HCT116 (cell line): Measurements from ENCODE around the gene CALN1. TPM values are rescaled to one million over a fixed set of nuclear protein-coding genes. Genes with fewer than 3 reads are reported as not detected.

Source experiments
- ATAC-seq: fragments of 200-7000 bp; cut with Tn5 transposase; 2 replicates; pipeline ENCODE4 v1.9.1; 2020; ENCODE audit warnings: mild to moderate bottlenecking, moderate library complexity
- BruUV-seq: library from RNA; stranded (reverse); fragments of 400-500 nt; replicated peaks from 2 replicates; lab custom pipeline; 2021; lab: Mats Ljungman, UMichigan
- CTCF ChIA-PET: fragments of 300-600 bp; sonication (Branson Sonifier 250); formaldehyde crosslinking; loops from one replicate; lab custom pipeline; 2021; ENCODE audit warnings: antibody characterized with exemption; lab: Charles Lee
- POLR2A ChIA-PET: fragments of 300-600, 350-600 bp; sonication (Branson Sonifier 250); formaldehyde crosslinking; loops from one replicate; lab custom pipeline; 2021; ENCODE audit warnings: antibody characterized with exemption; lab: Charles Lee
- RAD21 ChIA-PET, 2 experiments: fragments of 300-600 bp; sonication (Branson Sonifier 250); formaldehyde crosslinking; loops; one replicate each; lab custom pipeline; 2023; ENCODE audit warnings: low total read pairs in 2 of 2; ENCODE audit not compliant: uncharacterized antibody in 2 of 2, unreplicated experiment in 2 of 2, low non-redundant PET in 1 of 2; lab: Charles Lee
- DNase-seq: peaks from one replicate; pipeline ENCODE4 v3.0.0-alpha.2; 2010; ENCODE audit warnings: low read depth, low spot score
- H2AFZ ChIP-seq: fragments of 200-600 bp; shearing (Covaris generic), sonication (generic); 2 replicates; pipeline ENCODE4 v1.6.1; 2017; ENCODE audit warnings: low read depth, mixed run types, mixed read lengths, antibody characterized with exemption, low read length; ENCODE audit not compliant: poor library complexity, severe bottlenecking
- H3K27ac ChIP-seq: 2 replicates; pipeline ENCODE4 v1.5.1; 2012; ENCODE audit warnings: low read depth, low read length
- H3K27me3 ChIP-seq: fragments of 200-600 bp; sonication (generic); 2 replicates; pipeline ENCODE4 v1.6.1; 2016; ENCODE audit warnings: mixed run types, low read length, mixed read lengths; ENCODE audit not compliant: insufficient read depth
- H3K36me3 ChIP-seq, 2 experiments: fragments of 200-500 bp in 1 of 2; fragments of 200-600 bp in 1 of 2; sonication (Bioruptor generic) in 1 of 2; sonication (generic) in 1 of 2; 2 replicates each; pipeline versions ENCODE4 v1.5.1 to v1.6.1; 2014 to 2016; ENCODE audit warnings: low read length in 2 of 2, inconsistent platforms in 1 of 2, mixed read lengths in 1 of 2, mixed run types in 1 of 2; ENCODE audit not compliant: insufficient read depth in 2 of 2, control insufficient read depth in 1 of 2
- H3K4me1 ChIP-seq, 2 experiments: fragments of 200-600 bp in 1 of 2; sonication (generic) in 1 of 2; 2 replicates each; pipeline versions ENCODE4 v1.5.1 to v1.6.1; 2012 to 2017; ENCODE audit warnings: low read length in 2 of 2, inconsistent platforms in 1 of 2, mild to moderate bottlenecking in 1 of 2, mixed read lengths in 1 of 2, mixed run types in 1 of 2, moderate library complexity in 1 of 2; ENCODE audit not compliant: insufficient read depth in 2 of 2, control insufficient read depth in 1 of 2
- H3K4me2 ChIP-seq: fragments of 200-600 bp; sonication (generic); 2 replicates; pipeline ENCODE4 v1.6.1; 2017; ENCODE audit warnings: mixed run types, low read length, mixed read lengths
- H3K4me3 ChIP-seq, 2 experiments: fragments of 200-600 bp in 1 of 2; sonication (generic) in 1 of 2; replicated peaks in 1 of 2; 2 replicates each; pipeline ENCODE4 v1.5.1; 2011 to 2016; ENCODE audit warnings: low read length in 2 of 2, control low read depth in 1 of 2, low read depth in 1 of 2, mild to moderate bottlenecking in 1 of 2, mixed read lengths in 1 of 2, mixed run types in 1 of 2
- H3K79me2 ChIP-seq: fragments of 200-600 bp; sonication (generic); 2 replicates; pipeline ENCODE4 v1.6.1; 2017; ENCODE audit warnings: mild to moderate bottlenecking, mixed run types, low read length, moderate library complexity, mixed read lengths; ENCODE audit not compliant: insufficient read depth
- H3K9ac ChIP-seq: fragments of 200-600 bp; sonication (generic); 2 replicates; pipeline ENCODE4 v1.6.1; 2016; ENCODE audit warnings: low read length, mixed read lengths
- H3K9me2 ChIP-seq: fragments of 200-600 bp; sonication (generic), shearing (Covaris generic); 2 replicates; pipeline ENCODE4 v1.6.1; 2017; ENCODE audit warnings: mixed run types, mild to moderate bottlenecking, moderate library complexity; ENCODE audit not compliant: insufficient read depth
- H3K9me3 ChIP-seq, 2 experiments: fragments of 200-500 bp in 1 of 2; fragments of 200-600 bp in 1 of 2; sonication (Bioruptor generic) in 1 of 2; sonication (generic) in 1 of 2; 2 replicates each; pipeline ENCODE4 v1.6.1; 2014 to 2017; ENCODE audit warnings: low read length in 2 of 2, mixed read lengths in 2 of 2, inconsistent platforms in 1 of 2, low read depth in 1 of 2, mild to moderate bottlenecking in 1 of 2, mixed run types in 1 of 2, moderate library complexity in 1 of 2; ENCODE audit not compliant: control insufficient read depth in 1 of 2, insufficient read depth in 1 of 2
- H4K20me1 ChIP-seq: fragments of 200-600 bp; sonication (generic), shearing (Covaris generic); 2 replicates; pipeline ENCODE4 v1.6.1; 2017; ENCODE audit warnings: mixed run types, mild to moderate bottlenecking, moderate library complexity; ENCODE audit not compliant: insufficient read depth
- FOSL1 ChIP-seq: IDR thresholded peaks from 2 replicates; pipeline ENCODE4 v1.6.1; 2012; ENCODE audit warnings: low read depth
- MAX ChIP-seq: IDR thresholded peaks from 2 replicates; pipeline ENCODE4 v1.6.1; 2012
- POLR2A ChIP-seq: IDR thresholded peaks from 2 replicates; pipeline ENCODE4 v1.7.0; 2011; ENCODE audit warnings: borderline replicate concordance; ENCODE audit not compliant: insufficient read depth, insufficient read length; ENCODE audit errors: extremely low read depth
- RAD21 ChIP-seq: IDR thresholded peaks from 2 replicates; pipeline ENCODE4 v1.6.1; 2012; ENCODE audit warnings: low read depth, mild to moderate bottlenecking
- SP1 ChIP-seq: IDR thresholded peaks from 2 replicates; pipeline ENCODE4 v1.6.1; 2012; ENCODE audit warnings: low read depth
- YY1 ChIP-seq: IDR thresholded peaks from 2 replicates; pipeline ENCODE4 v1.6.1; 2011; ENCODE audit warnings: low read length, low read depth, moderate library complexity, mild to moderate bottlenecking; ENCODE audit not compliant: insufficient replicate concordance; ENCODE audit errors: extremely low read depth
- ZNF274 ChIP-seq: fragments of 200-500 bp; sonication (Bioruptor generic); IDR thresholded peaks from 2 replicates; pipeline ENCODE4 v1.6.1; 2014; ENCODE audit warnings: mild to moderate bottlenecking, low read depth, low read length, inconsistent platforms
- intact Hi-C: fragments of 100-400 bp; cut with micrococcal nuclease; formaldehyde crosslinking; loops from 2 replicates; pipeline ENCODE4 v1.10.0; 2022
- total RNA-seq: library from RNA; stranded (reverse); gene quantifications from one replicate; pipeline ENCODE4 v1.2.1, GENCODE V29; 2021; ENCODE audit not compliant: unreplicated experiment

Gene CALN1
- total RNA-seq, 1 experiment from 2014 or later = 0.17 TPM

DNA sequence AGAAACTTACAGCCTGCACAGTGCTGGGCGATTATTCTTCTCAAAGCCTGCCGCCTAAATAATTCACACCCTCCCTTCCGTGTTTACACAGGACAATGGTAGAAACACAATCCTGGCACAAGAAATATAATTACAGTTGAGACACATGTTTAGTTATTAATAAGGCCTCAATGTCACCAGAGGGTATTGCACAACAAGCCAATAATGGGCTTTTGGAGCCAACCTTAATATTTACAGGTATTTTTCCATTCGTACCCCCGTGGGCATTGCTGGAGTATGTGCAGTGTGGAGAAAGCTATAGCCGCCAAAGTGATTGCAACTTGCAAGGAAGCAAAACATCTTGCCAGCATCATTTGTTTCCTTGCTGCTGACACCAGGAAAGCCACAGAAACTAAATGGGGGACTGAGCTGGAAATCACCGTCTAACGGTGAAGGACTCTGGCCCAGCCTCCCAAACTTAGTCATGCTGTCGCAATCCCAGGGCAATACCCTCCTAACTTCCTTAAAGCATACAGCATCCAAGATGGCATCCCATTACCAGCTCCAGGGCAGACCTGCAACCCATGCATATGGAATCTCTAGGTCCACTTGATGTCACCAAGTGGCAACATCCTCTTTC lies 8.6 kb downstream of the CALN1 start:
- ChIA-PET RAD21 (no interaction called here), CTCF (no interaction called here), POLR2A (no interaction called here)
- Histone ChIP-seq H3K4me2 (no peak overlapping the region), H3K4me1 (no peaks in the 10 kb centered on the region), H3K79me2 (no peaks in the 10 kb centered on the region), H2AFZ (no peak overlapping the region), H3K9ac (no peak overlapping the region), H4K20me1 (no peaks in the 10 kb centered on the region), H3K4me3 (no peak overlapping the region), H3K36me3 (no peaks in the 10 kb centered on the region), H3K9me2 (no peaks in the 10 kb centered on the region), H3K27me3 (peaks cover 11% of the 10 kb centered on the region; the same call in 1 of the 2 replicates), H3K9me3 (no peaks in the 10 kb centered on the region), H3K27ac (no peak overlapping the region)
- ATAC-seq (no peak), DNase-seq (no peak)
- TF ChIP-seq ZNF274 = no peak
- TF ChIP-seq YY1 = no peak
- TF ChIP-seq POLR2A = no peak
- no peak for TF ChIP-seq SP1
- TF ChIP-seq MAX = no peak
- no peak for TF ChIP-seq RAD21
- intact Hi-C loops = no loop called here
- BruUV-seq = no TSS peak

GRCh38 chr7:72394016-72394415 lies 18.1 kb downstream of the CALN1 start:
- Histone ChIP-seq H3K9me3 (no peaks in the 10 kb centered on the region), H3K4me2 (no peak overlapping the region), H3K9ac (no peak overlapping the region), H2AFZ (no peak overlapping the region), H3K27me3 (peaks cover 32% of the 10 kb centered on the region), H3K4me1 (no peaks in the 10 kb centered on the region), H3K4me3 (no peak overlapping the region), H3K79me2 (no peaks in the 10 kb centered on the region), H3K27ac (no peak overlapping the region), H3K36me3 (no peaks in the 10 kb centered on the region), H4K20me1 (no peaks in the 10 kb centered on the region), H3K9me2 (no peaks in the 10 kb centered on the region)
- no TSS peak for BruUV-seq
- intact Hi-C loops = no loop called here
- POLR2A ChIA-PET = no interaction called here
- RAD21 ChIA-PET = no interaction called here
- TF ChIP-seq FOSL1 = no peak
- DNase-seq = no peak
- CTCF ChIA-PET = no interaction called here
- no peak for ATAC-seq
